Adrenal gland (tissue), 12 donors: ENCODE results near the gene TDRD7. TPM values are rescaled to one million over a fixed set of nuclear protein-coding genes. Genes with fewer than 3 reads are reported as not detected.

Experiments
- DNase-seq, 7 donors: peaks; one replicate each; pipeline ENCODE4 v3.0.0-alpha.2; 2019 to 2020
- H3K27ac ChIP-seq, 5 donors: fragments of 200-600 bp; sonication (generic) in 4 of 5; 1 replicate in 3 of 5; 2 replicates in 2 of 5; pipeline versions ENCODE4 v1.5.1 to v1.8.0; 2016 to 2020; ENCODE audit warnings: mild to moderate bottlenecking in 1 of 5
- H3K27me3 ChIP-seq: fragments of 200-600 bp; 2 replicates; pipeline ENCODE4 v1.8.0; 2021
- H3K36me3 ChIP-seq, 2 donors: fragments of 200-600 bp; replicated peaks in 1 of 2; 1 replicate in 1 of 2; 2 replicates in 1 of 2; pipeline versions ENCODE4 v1.5.1 to v1.8.0; 2018 to 2022
- H3K4me1 ChIP-seq, 2 donors: fragments of 200-600 bp; replicated peaks in 1 of 2; 1 replicate in 1 of 2; 2 replicates in 1 of 2; pipeline versions ENCODE4 v1.5.1 to v1.8.0; 2018 to 2021
- H3K4me3 ChIP-seq, 4 donors: fragments of 200-600 bp; sonication (generic) in 3 of 4; one replicate each; pipeline ENCODE4 v1.5.1; 2016 to 2018
- H3K9me3 ChIP-seq, 3 donors: fragments of 200-600 bp; sonication (generic) in 1 of 3; replicated peaks in 1 of 3; 1 replicate in 2 of 3; 2 replicates in 1 of 3; pipeline versions ENCODE4 v1.5.1 to v1.8.0; 2016 to 2021
- CTCF ChIP-seq, 6 experiments: fragments of 450-650 bp in 4 of 6; fragments of 200-600 bp in 2 of 6; sonication (generic) in 1 of 6; IDR thresholded peaks; 1 replicate in 5 of 6; 2 replicates in 1 of 6; pipeline versions ENCODE4 v1.5.1 to v1.8.0; 2016 to 2021; ENCODE audit warnings: antibody characterized with exemption in 6 of 6, mild to moderate bottlenecking in 2 of 6, moderate library complexity in 1 of 6
- POLR2A ChIP-seq, 2 donors: fragments of 450-650 bp; IDR thresholded peaks; one replicate each; pipeline ENCODE4 v1.6.1; 2017; ENCODE audit warnings: antibody characterized with exemption in 2 of 2, mild to moderate bottlenecking in 2 of 2, moderate library complexity in 1 of 2
- WGBS, 4 donors: extraction: QIAGEN DNeasy Blood & Tissue Kit in 2 of 4; methylation state at CpG; one replicate each; pipeline versions ENCODE4 v1.1.5 to v1.1.7; 2013 to 2017; 5-methylcytosine and 5-hydroxymethylcytosine counted together
- intact Hi-C, 2 donors: fragments of 100-400 bp; cut with DNase I; formaldehyde crosslinking; loops; one replicate each; pipeline versions ENCODE4 v1.14.1 to v1.15.0; 2022 to 2023
- polyA plus RNA-seq, 3 donors: library from polyadenylated mRNA; stranded (reverse); fragments of 200-250 nt in 2 of 3; fragments of 350-450 nt in 1 of 3; fragmentation: Illumina TruSeq in 1 of 3; extraction: RNeasy Lipid Tissue Mini Kit (QIAGEN cat#74804) in 1 of 3; gene quantifications; one replicate each; pipeline ENCODE4 v1.2.3, GENCODE V29; 2013 to 2014
- total RNA-seq, 9 donors: library from RNA; depleted of rRNA in 4 of 9; stranded (reverse); fragments of >200 nt in 4 of 9; fragments of 120-200 nt in 1 of 9; fragmentation: NEBNext Ultra II Directional in 1 of 9; extraction: Animal tissue kit (Norgen Biotek cat#: 25700) in 1 of 9; gene quantifications; one replicate each; pipeline versions ENCODE4 v1.1.0 to v1.2.4, GENCODE V29; 2013 to 2023
- donor health status: healthy with polysubstance abuse.
- donor health status: Bipolar disorder and iron deficiency.
- donor health status: DM: yes; HTN: yes; CAD: no.
- donor health status: DM: no; HTN: no; CAD: no.
- donor health status: DM: no; HTN: no; CAD: no.
- donor health status: DM: yes; HTN: yes; CAD: no.

The TDRD7 gene
- total and polyA plus RNA-seq, 12 donors = 5.2 to 13.3 (median 9.2) TPM

DNA sequence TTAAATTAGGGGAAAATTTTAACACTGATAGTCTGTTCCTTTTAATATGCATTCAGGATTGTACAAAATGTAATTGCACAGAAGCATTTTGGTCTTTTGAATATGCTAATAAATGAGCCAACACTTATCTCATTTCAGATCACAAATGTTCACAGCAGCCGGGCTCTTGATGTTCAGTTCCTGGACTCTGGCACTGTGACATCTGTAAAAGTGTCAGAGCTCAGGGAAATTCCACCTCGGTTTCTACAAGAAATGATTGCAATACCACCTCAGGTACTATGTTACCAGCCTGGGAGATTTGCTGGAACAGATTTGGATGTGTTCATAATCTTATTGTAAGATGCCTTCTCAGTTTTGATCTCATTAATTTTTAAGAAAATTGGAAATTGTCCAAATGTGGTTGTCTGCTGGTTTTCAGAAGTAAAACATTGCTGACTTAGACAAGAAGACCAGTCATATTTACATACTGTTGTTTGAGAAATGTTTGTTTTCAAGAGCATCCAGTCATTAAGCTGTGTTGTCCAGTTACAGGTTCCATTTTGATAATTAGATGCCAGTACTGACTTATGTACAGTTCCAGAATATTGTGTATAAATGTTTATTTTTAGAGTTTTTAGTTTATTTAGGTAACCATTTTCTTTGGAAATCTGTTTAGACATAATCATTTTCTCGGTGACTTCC lies 66.5 kb downstream of the TDRD7 start:
- no peaks in the 10 kb centered on the region for H3K4me1 ChIP-seq
- no peak overlapping the region for H3K27ac ChIP-seq
- no peaks in the 10 kb centered on the region for H3K27me3 ChIP-seq
- no peaks in the 10 kb centered on the region for H3K9me3 ChIP-seq
- H3K4me3 ChIP-seq = no peak overlapping the region
- peak in 1 of 7 donors; percentile 10 for DNase-seq
- WGBS, 4 donors = 64 to 75% (median 69%) methylated on average over 3 of the region's 3 CpGs
- TF ChIP-seq POLR2A (IDR thresholded peaks at IDR 0.05) (no peak), CTCF (IDR thresholded peaks at IDR 0.05) (no peak)
- no peaks in the 10 kb centered on the region for H3K36me3 ChIP-seq
- intact Hi-C loops = no loop called here

DNA sequence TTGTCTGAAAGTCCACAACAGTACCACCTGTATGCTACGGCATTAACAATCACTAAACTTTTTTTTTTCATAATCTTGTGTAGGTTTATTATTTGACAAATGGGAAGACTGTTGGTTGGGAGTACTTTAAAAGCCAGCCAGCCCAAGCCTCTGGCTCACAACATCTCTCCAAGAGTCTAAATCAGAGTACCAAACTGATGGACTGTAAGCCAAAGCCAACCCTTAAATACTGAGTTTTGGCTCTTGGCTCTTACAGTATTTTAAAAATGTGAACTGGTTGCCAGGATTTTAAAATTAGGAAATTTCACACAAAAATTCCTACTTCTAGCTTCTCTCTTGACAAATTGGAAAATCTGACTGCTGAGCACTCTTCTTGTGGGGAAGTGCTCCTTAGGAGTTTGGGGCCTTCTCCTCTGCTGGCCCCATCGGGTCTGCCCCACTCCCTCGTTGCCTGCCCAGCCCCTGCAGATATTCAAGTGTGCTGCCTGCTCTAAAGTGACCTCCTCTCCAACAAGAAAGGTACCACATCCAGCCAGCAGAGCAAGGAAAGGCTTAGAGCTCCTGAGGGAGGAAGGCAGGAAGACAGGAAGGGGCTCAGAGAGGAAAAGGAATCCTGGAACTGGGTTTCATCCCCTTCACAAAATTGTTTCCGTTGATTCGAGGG lies 67.7 kb downstream of the TDRD7 start:
- Histone ChIP-seq H3K27ac (peak overlapping the region in 2 of 5 donors; percentile 14 to 38), H3K27me3 (no peaks in the 10 kb centered on the region), H3K4me3 (no peak overlapping the region), H3K4me1 (peaks cover 0 to 4% of the 10 kb centered on the region in 2 donors), H3K36me3 (no peaks in the 10 kb centered on the region), H3K9me3 (no peaks in the 10 kb centered on the region)
- 81 to 90% (median 86%) methylated on average over 5 of the region's 5 CpGs for WGBS, 4 donors
- DNase-seq = no peak
- intact Hi-C loops = no loop called here
- TF ChIP-seq CTCF (IDR thresholded peaks at IDR 0.05) (no peak), POLR2A (IDR thresholded peaks at IDR 0.05) (no peak)

GRCh38 chr9:97480174-97480573 lies 68.3 kb downstream of the TDRD7 start:
- 45 to 75% (median 57%) methylated on average over 1 of the region's 1 CpG for WGBS, 4 donors
- no peak overlapping the region for H3K4me3 ChIP-seq
- peak overlapping the region in 1 of 5 donors; percentile 14 for H3K27ac ChIP-seq
- H3K4me1 ChIP-seq = peaks cover 0 to 4% of the 10 kb centered on the region in 2 donors
- no peak for TF ChIP-seq POLR2A (IDR thresholded peaks at IDR 0.05)
- TF ChIP-seq CTCF (IDR thresholded peaks at IDR 0.05) = no peak
- no peaks in the 10 kb centered on the region for H3K36me3 ChIP-seq
- DNase-seq = no peak
- no peaks in the 10 kb centered on the region for H3K27me3 ChIP-seq
- intact Hi-C loops = no loop called here
- H3K9me3 ChIP-seq = no peaks in the 10 kb centered on the region

GRCh38 chr9:97480749-97481148 lies 68.9 kb downstream of the TDRD7 start:
- WGBS, 4 donors = 90 to 100% (median 94%) methylated on average over 1 of the region's 1 CpG
- no peaks in the 10 kb centered on the region for H3K9me3 ChIP-seq
- no peak for TF ChIP-seq CTCF (IDR thresholded peaks at IDR 0.05)
- no peak for TF ChIP-seq POLR2A (IDR thresholded peaks at IDR 0.05)
- peaks cover 0 to 4% of the 10 kb centered on the region in 2 donors for H3K4me1 ChIP-seq
- DNase-seq = no peak
- no peak overlapping the region for H3K4me3 ChIP-seq
- intact Hi-C loops = no loop called here
- no peaks in the 10 kb centered on the region for H3K27me3 ChIP-seq
- H3K36me3 ChIP-seq = no peaks in the 10 kb centered on the region
- no peak overlapping the region for H3K27ac ChIP-seq
